Effector CD4-positive, alpha-beta T cell (primary cell): ENCODE measurements around the gene TRAPPC1.

Source experiments
- DNase-seq: peaks from one replicate; pipeline ENCODE4 v3.0.0-alpha.2; 2020

Gene TRAPPC1

GRCh38 chr17:7897090-7897489 is 34.7 kb downstream of the TRAPPC1 start:
- DNase-seq: no peak

- DNase-seq: no peak
Observed at GRCh38 chr17:7894866-7895265, 36.9 kb downstream of the TRAPPC1 start.

- no peak for DNase-seq
Observed at GRCh38 chr17:7894226-7894625, 37.5 kb downstream of the TRAPPC1 start.

GRCh38 chr17:7893187-7893880 is 38.4 kb downstream of the TRAPPC1 start:
- DNase-seq: no peak

- DNase-seq: no peak
Observed at GRCh38 chr17:7889166-7889955, 42.4 kb downstream of the TRAPPC1 start.

- DNase-seq: peak; percentile 16
Observed at GRCh38 chr17:7888184-7888920, 43.4 kb downstream of the TRAPPC1 start, which contains the start of gene CHD3. TSS of gene CHD3 (plus strand) at chr17:7888789. CDS start at chr17:7889001, 212 bp downstream.

GRCh38 chr17:7887482-7888183 is 44.1 kb downstream of the TRAPPC1 start:
- DNase-seq: peak; percentile 82

GRCh38 chr17:7887038-7887481 is 44.7 kb downstream of the TRAPPC1 start:
- no peak for DNase-seq

- peak; percentile 63 for DNase-seq
Observed at GRCh38 chr17:7886227-7887037, 45.3 kb downstream of the TRAPPC1 start.

GRCh38 chr17:7885367-7886226 is 46.1 kb downstream of the TRAPPC1 start:
- DNase-seq: peak; percentile 25

- DNase-seq: peak; percentile 24
Observed at GRCh38 chr17:7884581-7885366, 47.0 kb downstream of the TRAPPC1 start.

GRCh38 chr17:7883781-7884386 is 47.9 kb downstream of the TRAPPC1 start:
- DNase-seq: peak; percentile 34

- DNase-seq: no peak
Observed at GRCh38 chr17:7882629-7883028, 49.1 kb downstream of the TRAPPC1 start.

GRCh38 chr17:7882068-7882467 is 49.7 kb downstream of the TRAPPC1 start:
- no peak for DNase-seq

GRCh38 chr17:7881276-7882054 is 50.3 kb downstream of the TRAPPC1 start:
- no peak for DNase-seq
